ENCODE data around the gene UMPS.

DNA sequence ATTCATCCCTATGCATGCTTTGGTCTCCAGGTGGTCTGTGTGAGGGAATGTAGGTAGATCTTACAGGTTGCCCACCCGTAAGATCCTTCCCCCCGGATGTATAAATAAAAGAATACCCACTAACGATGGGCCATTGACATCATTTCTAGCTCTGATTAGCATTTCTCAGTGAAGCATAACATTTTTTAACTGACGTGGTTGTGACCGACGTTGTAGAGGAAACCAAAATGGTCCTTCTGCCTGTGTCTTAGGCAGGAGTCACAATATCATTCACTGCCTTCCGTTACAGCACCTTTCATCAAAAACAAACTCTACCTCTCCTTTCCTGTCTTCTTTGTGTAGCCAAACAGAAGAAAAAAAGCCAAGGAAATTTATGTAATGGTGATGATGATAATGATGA, 27.3 kb upstream of the UMPS start:
- TF ChIP-seq, protein P1, sequence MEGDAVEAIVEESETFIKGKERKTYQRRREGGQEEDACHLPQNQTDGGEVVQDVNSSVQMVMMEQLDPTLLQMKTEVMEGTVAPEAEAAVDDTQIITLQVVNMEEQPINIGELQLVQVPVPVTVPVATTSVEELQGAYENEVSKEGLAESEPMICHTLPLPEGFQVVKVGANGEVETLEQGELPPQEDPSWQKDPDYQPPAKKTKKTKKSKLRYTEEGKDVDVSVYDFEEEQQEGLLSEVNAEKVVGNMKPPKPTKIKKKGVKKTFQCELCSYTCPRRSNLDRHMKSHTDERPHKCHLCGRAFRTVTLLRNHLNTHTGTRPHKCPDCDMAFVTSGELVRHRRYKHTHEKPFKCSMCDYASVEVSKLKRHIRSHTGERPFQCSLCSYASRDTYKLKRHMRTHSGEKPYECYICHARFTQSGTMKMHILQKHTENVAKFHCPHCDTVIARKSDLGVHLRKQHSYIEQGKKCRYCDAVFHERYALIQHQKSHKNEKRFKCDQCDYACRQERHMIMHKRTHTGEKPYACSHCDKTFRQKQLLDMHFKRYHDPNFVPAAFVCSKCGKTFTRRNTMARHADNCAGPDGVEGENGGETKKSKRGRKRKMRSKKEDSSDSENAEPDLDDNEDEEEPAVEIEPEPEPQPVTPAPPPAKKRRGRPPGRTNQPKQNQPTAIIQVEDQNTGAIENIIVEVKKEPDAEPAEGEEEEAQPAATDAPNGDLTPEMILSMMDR (IDR thresholded peaks at IDR 0.05) = no peak
- TF ChIP-seq EZH2 (IDR thresholded peaks at IDR 0.05; ENCODE audit: borderline replicate concordance, insufficient read depth, low read depth, low read length, poor library complexity, severe bottlenecking) = no peak
